TTC549 (cell line): ENCODE measurements around the gene KATNB1.

ENCODE experiments used
- FAIRE-seq: peaks from 2 replicates; lab custom pipeline; 2012; peaks lifted over from hg19 to GRCh38; lab: Jason Lieb, UNC

Gene KATNB1

GRCh38 chr16:57757883-57758282 is 22.3 kb downstream of the KATNB1 start:
- no peak for FAIRE-seq

GRCh38 chr16:57758331-57759117 is 23.0 kb downstream of the KATNB1 start:
- no peak for FAIRE-seq

- no peak for FAIRE-seq
Observed at GRCh38 chr16:57759131-57759530, 23.6 kb downstream of the KATNB1 start.

GRCh38 chr16:57759541-57760356 is 24.2 kb downstream of the KATNB1 start:
- FAIRE-seq = no peak

- no peak for FAIRE-seq
Observed at GRCh38 chr16:57760357-57761160, 25.0 kb downstream of the KATNB1 start.

GRCh38 chr16:57761301-57761700 is 25.7 kb downstream of the KATNB1 start:
- FAIRE-seq = no peak

- FAIRE-seq = no peak
Observed at GRCh38 chr16:57761957-57762356, 26.4 kb downstream of the KATNB1 start.

GRCh38 chr16:57762365-57763040 is 26.9 kb downstream of the KATNB1 start:
- no peak for FAIRE-seq

GRCh38 chr16:57763285-57764005 is 27.9 kb downstream of the KATNB1 start:
- no peak for FAIRE-seq

GRCh38 chr16:57764006-57764340 is 28.4 kb downstream of the KATNB1 start:
- FAIRE-seq = no peak

GRCh38 chr16:57764341-57765159 is 29.0 kb downstream of the KATNB1 start:
- no peak for FAIRE-seq

- no peak for FAIRE-seq
Observed at GRCh38 chr16:57765160-57765728, 29.7 kb downstream of the KATNB1 start.

GRCh38 chr16:57766714-57767348 is 31.3 kb downstream of the KATNB1 start:
- no peak for FAIRE-seq

GRCh38 chr16:57769541-57770145 is 34.1 kb downstream of the KATNB1 start:
- FAIRE-seq = no peak

- no peak for FAIRE-seq
Observed at GRCh38 chr16:57770361-57770760, 34.8 kb downstream of the KATNB1 start.

GRCh38 chr16:57771141-57771785 is 35.7 kb downstream of the KATNB1 start:
- no peak for FAIRE-seq

GRCh38 chr16:57773019-57773418 is 37.4 kb downstream of the KATNB1 start:
- FAIRE-seq = no peak

GRCh38 chr16:57773655-57774295 is 38.2 kb downstream of the KATNB1 start:
- no peak for FAIRE-seq
